Fibroblast of pulmonary artery (primary cell): ENCODE results near the gene LRP1.

ENCODE experiments used
- DNase-seq: peaks from one replicate; pipeline ENCODE4 v3.0.0-alpha.2; 2010; ENCODE audit warnings: low read depth
- H3K4me3 ChIP-seq: replicated peaks from 2 replicates; pipeline ENCODE4 v1.5.1; 2011; ENCODE audit warnings: low read depth, mild to moderate bottlenecking, control low read depth, low read length, moderate library complexity
- CTCF ChIP-seq: IDR thresholded peaks from 2 replicates; pipeline ENCODE4 v1.5.1; 2011; ENCODE audit warnings: mild to moderate bottlenecking, control low read depth, low read length, inconsistent platforms; ENCODE audit errors: missing control alignments

Gene LRP1

DNA sequence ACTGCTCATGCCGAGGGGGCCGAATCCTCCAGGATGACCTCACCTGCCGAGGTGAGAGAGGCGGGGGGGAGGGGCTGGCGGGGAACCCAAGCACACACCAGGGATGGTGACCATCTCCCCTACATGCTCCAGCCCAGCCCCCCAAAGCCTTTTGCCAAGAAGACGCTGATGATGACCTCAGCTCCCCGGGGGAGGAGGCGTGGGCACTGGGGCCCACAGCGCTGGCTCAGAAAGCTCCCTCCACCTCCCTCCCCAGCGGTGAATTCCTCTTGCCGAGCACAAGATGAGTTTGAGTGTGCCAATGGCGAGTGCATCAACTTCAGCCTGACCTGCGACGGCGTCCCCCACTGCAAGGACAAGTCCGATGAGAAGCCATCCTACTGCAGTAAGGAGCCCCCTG is 64.6 kb downstream of the LRP1 start:
- TF ChIP-seq CTCF: no peak
- no peak overlapping the region for H3K4me3 ChIP-seq
- no peak for DNase-seq

GRCh38 chr12:57193706-57194245 is 65.5 kb downstream of the LRP1 start:
- TF ChIP-seq CTCF: no peak
- no peak for DNase-seq
- H3K4me3 ChIP-seq: no peak overlapping the region

GRCh38 chr12:57194253-57194652 is 66.0 kb downstream of the LRP1 start:
- DNase-seq: no peak
- no peak overlapping the region for H3K4me3 ChIP-seq
- TF ChIP-seq CTCF: no peak

DNA sequence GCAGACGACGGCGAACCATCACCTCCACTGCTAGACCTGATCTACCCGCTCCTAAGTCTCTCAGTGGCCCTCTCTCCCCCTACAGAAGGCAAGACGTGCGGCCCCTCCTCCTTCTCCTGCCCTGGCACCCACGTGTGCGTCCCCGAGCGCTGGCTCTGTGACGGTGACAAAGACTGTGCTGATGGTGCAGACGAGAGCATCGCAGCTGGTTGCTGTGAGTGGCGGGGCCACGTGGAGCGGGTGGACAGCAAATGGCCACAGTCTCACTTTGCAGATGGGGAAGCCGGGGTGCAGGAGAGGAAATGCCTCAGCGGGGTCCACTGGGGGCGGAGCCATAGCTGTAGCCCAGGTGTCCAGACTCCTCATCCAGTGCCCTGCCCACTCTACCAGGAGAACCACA is 66.9 kb downstream of the LRP1 start:
- no peak for TF ChIP-seq CTCF
- no peak overlapping the region for H3K4me3 ChIP-seq
- DNase-seq: no peak

- DNase-seq: no peak
- no peak for TF ChIP-seq CTCF
- H3K4me3 ChIP-seq: no peak overlapping the region
Observed at GRCh38 chr12:57195611-57196371, 67.5 kb downstream of the LRP1 start.

- no peak for DNase-seq
- no peak for TF ChIP-seq CTCF
- no peak overlapping the region for H3K4me3 ChIP-seq
Observed at GRCh38 chr12:57196439-57196838, 68.2 kb downstream of the LRP1 start.

DNA sequence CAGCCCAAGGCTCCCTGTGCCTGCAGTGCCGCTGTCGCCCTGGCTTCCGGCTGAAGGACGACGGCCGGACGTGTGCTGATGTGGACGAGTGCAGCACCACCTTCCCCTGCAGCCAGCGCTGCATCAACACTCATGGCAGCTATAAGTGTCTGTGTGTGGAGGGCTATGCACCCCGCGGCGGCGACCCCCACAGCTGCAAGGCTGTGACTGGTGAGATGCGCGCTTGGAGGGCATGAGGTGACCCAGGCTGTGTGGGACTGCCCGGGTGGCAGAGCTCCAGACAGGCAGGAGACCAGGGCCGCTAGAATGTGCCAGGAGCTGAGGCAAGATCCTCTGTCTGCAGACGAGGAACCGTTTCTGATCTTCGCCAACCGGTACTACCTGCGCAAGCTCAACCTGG is 68.7 kb downstream of the LRP1 start:
- TF ChIP-seq CTCF: no peak
- DNase-seq: no peak
- H3K4me3 ChIP-seq: no peak overlapping the region
